H9 (cell line): ENCODE results near the gene TMEM217. TPM values are rescaled to one million over a fixed set of nuclear protein-coding genes. Genes with fewer than 3 reads are reported as not detected.

Experiments used
- DNase-seq: peaks from one replicate; pipeline ENCODE4 v3.0.0-alpha.2; 2017
- H2AFZ ChIP-seq: one replicate; pipeline ENCODE4 v1.6.1; 2013; ENCODE audit warnings: mild to moderate bottlenecking, low read length, control low read depth, moderate library complexity
- H2AK5ac ChIP-seq: 2 replicates; pipeline ENCODE4 v1.6.1; 2013; ENCODE audit warnings: low read length, control low read depth, mixed read lengths; ENCODE audit not compliant: insufficient read length
- H2BK120ac ChIP-seq: one replicate; pipeline ENCODE4 v1.6.1; 2013; ENCODE audit warnings: low read depth, mild to moderate bottlenecking, low read length, control low read depth, inconsistent platforms; ENCODE audit not compliant: poor library complexity, severe bottlenecking
- H2BK12ac ChIP-seq: 2 replicates; pipeline ENCODE4 v1.6.1; 2013; ENCODE audit warnings: low read length, control low read depth, mixed read lengths, low read depth; ENCODE audit not compliant: insufficient read length
- H2BK15ac ChIP-seq: 2 replicates; pipeline ENCODE4 v1.6.1; 2013; ENCODE audit warnings: low read depth, low read length, control low read depth
- H2BK20ac ChIP-seq: one replicate; pipeline ENCODE4 v1.6.1; 2013; ENCODE audit warnings: low read depth, mild to moderate bottlenecking, low read length, control low read depth, inconsistent platforms; ENCODE audit not compliant: poor library complexity, severe bottlenecking
- H2BK5ac ChIP-seq: 2 replicates; pipeline ENCODE4 v1.6.1; 2013; ENCODE audit warnings: low read length, control low read depth, mixed read lengths; ENCODE audit not compliant: insufficient read length
- H3K14ac ChIP-seq: 2 replicates; pipeline ENCODE4 v1.6.1; 2013; ENCODE audit warnings: low read length, control low read depth; ENCODE audit not compliant: insufficient read depth
- H3K18ac ChIP-seq: 2 replicates; pipeline ENCODE4 v1.6.1; 2013; ENCODE audit warnings: low read depth, mild to moderate bottlenecking, mixed read lengths, low read length, control low read depth; ENCODE audit not compliant: insufficient read length
- H3K23ac ChIP-seq: 2 replicates; pipeline ENCODE4 v1.6.1; 2013; ENCODE audit warnings: low read length, control low read depth, mixed read lengths, low read depth; ENCODE audit not compliant: insufficient read length
- H3K23me2 ChIP-seq: 2 replicates; pipeline ENCODE4 v1.6.1; 2013; ENCODE audit warnings: low read depth, mild to moderate bottlenecking, mixed read lengths, low read length, control low read depth; ENCODE audit not compliant: insufficient read length, poor library complexity, severe bottlenecking
- H3K27ac ChIP-seq: 2 replicates; pipeline ENCODE4 v1.5.1; 2013; ENCODE audit warnings: low read length, control low read depth, mixed read lengths, low read depth; ENCODE audit not compliant: insufficient read length
- H3K27me3 ChIP-seq: 2 replicates; pipeline ENCODE4 v1.6.1; 2013; ENCODE audit warnings: low read length, control low read depth, inconsistent platforms; ENCODE audit not compliant: insufficient read depth
- H3K4ac ChIP-seq: 2 replicates; pipeline ENCODE4 v1.6.1; 2013; ENCODE audit warnings: low read depth, mild to moderate bottlenecking, control low read depth, inconsistent platforms, low read length, moderate library complexity
- H3K4me1 ChIP-seq: 2 replicates; pipeline ENCODE4 v1.6.1; 2013; ENCODE audit warnings: low read length, control low read depth, inconsistent platforms; ENCODE audit not compliant: insufficient read depth
- H3K4me2 ChIP-seq: 2 replicates; pipeline ENCODE4 v1.6.1; 2013; ENCODE audit warnings: low read length, control low read depth, mixed read lengths; ENCODE audit not compliant: insufficient read length, insufficient read depth
- H3K56ac ChIP-seq: 2 replicates; pipeline ENCODE4 v1.6.1; 2013; ENCODE audit warnings: low read depth, mild to moderate bottlenecking, mixed read lengths, low read length, control low read depth; ENCODE audit not compliant: insufficient read length
- H3K79me1 ChIP-seq: 2 replicates; pipeline ENCODE4 v1.6.1; 2013; ENCODE audit warnings: low read depth, mild to moderate bottlenecking, moderate library complexity, low read length, control low read depth, inconsistent platforms; ENCODE audit not compliant: insufficient read depth, poor library complexity, severe bottlenecking
- H3K79me2 ChIP-seq: 2 replicates; pipeline ENCODE4 v1.6.1; 2013; ENCODE audit warnings: low read length, control low read depth, inconsistent platforms; ENCODE audit not compliant: insufficient read depth
- H3K9ac ChIP-seq: 2 replicates; pipeline ENCODE4 v1.6.1; 2013; ENCODE audit warnings: low read length, control low read depth, mixed read lengths; ENCODE audit not compliant: insufficient read length; ENCODE audit errors: extremely low read depth
- H3K9me3 ChIP-seq: one replicate; pipeline ENCODE4 v1.6.1; 2013; ENCODE audit warnings: low read depth, low read length, inconsistent platforms; ENCODE audit not compliant: control insufficient read depth
- H3T11ph ChIP-seq: one replicate; pipeline ENCODE4 v1.6.1; 2013; ENCODE audit warnings: mild to moderate bottlenecking, low read length, control low read depth, inconsistent platforms
- H4K20me1 ChIP-seq: one replicate; pipeline ENCODE4 v1.6.1; 2013; ENCODE audit not compliant: control insufficient read depth, insufficient read length, insufficient read depth
- H4K5ac ChIP-seq: 2 replicates; pipeline ENCODE4 v1.6.1; 2013; ENCODE audit warnings: low read depth, mild to moderate bottlenecking, mixed read lengths, low read length, control low read depth; ENCODE audit not compliant: insufficient read length
- H4K8ac ChIP-seq: replicated peaks from 2 replicates; pipeline ENCODE4 v1.6.1; 2013; ENCODE audit warnings: low read length, control low read depth, mixed read lengths, low read depth; ENCODE audit not compliant: insufficient read length
- H4K91ac ChIP-seq: 2 replicates; pipeline ENCODE4 v1.6.1; 2013; ENCODE audit warnings: low read depth, mild to moderate bottlenecking, moderate library complexity, mixed read lengths, low read length, control low read depth; ENCODE audit not compliant: insufficient read length
- H3K27ac Mint-ChIP-seq, 3 experiments: 2 replicates in 2 of 3; 3 replicates in 1 of 3; pipeline ENCODE4 v1.8.0; 2020 to 2021; ENCODE audit warnings: mixed read lengths in 3 of 3, mild to moderate bottlenecking in 1 of 3, moderate library complexity in 1 of 3
- H3K27me3 Mint-ChIP-seq: 2 replicates; pipeline ENCODE4 v1.8.0; 2021; ENCODE audit warnings: low read depth, mild to moderate bottlenecking, moderate library complexity, mixed read lengths
- H3K36me3 Mint-ChIP-seq, 3 experiments: 2 replicates in 2 of 3; 3 replicates in 1 of 3; pipeline ENCODE4 v1.8.0; 2020 to 2021; ENCODE audit warnings: low read depth in 3 of 3, mixed read lengths in 3 of 3; ENCODE audit not compliant: insufficient read depth in 1 of 3
- H3K4me1 Mint-ChIP-seq, 2 experiments: 2 replicates each; pipeline ENCODE4 v1.8.0; 2020; ENCODE audit warnings: mixed read lengths in 2 of 2
- H3K4me3 Mint-ChIP-seq, 2 experiments: 2 replicates in 1 of 2; 3 replicates in 1 of 2; pipeline ENCODE4 v1.8.0; 2020 to 2021; ENCODE audit warnings: mild to moderate bottlenecking in 2 of 2, mixed read lengths in 2 of 2, moderate library complexity in 1 of 2
- H3K9me3 Mint-ChIP-seq, 2 experiments: 2 replicates in 1 of 2; 3 replicates in 1 of 2; pipeline ENCODE4 v1.8.0; 2020; ENCODE audit warnings: mild to moderate bottlenecking in 2 of 2, mixed read lengths in 2 of 2, moderate library complexity in 1 of 2
- WGBS: extraction: QIAGEN DNeasy Blood & Tissue Kit; methylation state at CpG from one replicate; pipeline ENCODE4 v1.1.7; 2013; ENCODE audit warnings: missing lambda C conversion rate, low lambda C conversion rate, mixed read lengths; ENCODE audit not compliant: insufficient read length; ENCODE audit errors: extremely low coverage; 5-methylcytosine and 5-hydroxymethylcytosine counted together
- total RNA-seq: library from RNA; stranded (reverse); gene quantifications from 2 replicates; pipeline ENCODE4 v1.2.1, GENCODE V29; 2021
- TF ChIP-seq, protein P1 (sequence below): fragments of 200-600 bp; sonication (generic); conservative IDR thresholded peaks from 3 replicates; pipeline ENCODE4 v1.8.0; 2021; ENCODE audit warnings: antibody characterized with exemption, mild to moderate bottlenecking

The TMEM217 gene
- total RNA-seq, 1 experiment from 2014 or later: 1.1 TPM

DNA sequence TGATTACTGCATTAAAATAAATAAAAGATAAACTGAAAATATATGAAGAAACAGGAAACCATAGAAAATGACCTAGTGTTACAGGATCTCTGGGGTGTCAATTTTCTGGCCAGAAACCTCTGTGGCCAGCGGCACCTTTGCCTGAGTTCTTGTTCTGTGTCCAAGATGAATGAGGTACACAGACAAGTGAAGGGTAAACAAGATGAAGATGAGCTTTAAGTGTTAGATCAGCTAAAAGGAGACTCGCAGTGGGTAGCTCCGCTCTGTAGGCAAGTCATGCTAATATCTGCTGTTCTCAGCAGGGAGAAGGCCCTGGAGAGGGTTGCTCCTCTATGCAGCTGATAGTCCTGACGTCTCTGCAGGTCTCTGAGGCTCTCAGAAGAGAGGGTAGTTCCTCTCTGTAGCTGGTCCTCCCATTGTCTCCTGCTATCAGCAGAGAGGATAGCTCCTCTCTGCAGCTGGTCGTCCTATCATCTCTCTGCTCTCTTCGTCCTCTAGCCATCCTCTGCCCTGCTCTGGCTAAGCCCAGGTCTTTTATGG lies 36.3 kb downstream of the TMEM217 start:
- DNase-seq: no peak
- Histone ChIP-seq H2BK120ac (no peak overlapping the region), H3K4ac (no peak overlapping the region), H3K23ac (no peak overlapping the region), H3T11ph (no peak overlapping the region), H2AFZ (peak overlapping the region; percentile 45), H3K14ac (no peak overlapping the region), H2BK15ac (no peak overlapping the region), H2BK20ac (no peak overlapping the region), H3K79me2 (no peaks in the 10 kb centered on the region), H4K8ac (no peak overlapping the region), H2BK12ac (no peak overlapping the region), H3K79me1 (no peaks in the 10 kb centered on the region), H2BK5ac (no peak overlapping the region), H3K27ac (no peak overlapping the region), H3K9ac (peak overlapping the region; percentile 41), H2AK5ac (no peak overlapping the region), H4K20me1 (no peaks in the 10 kb centered on the region), H3K4me2 (peak overlapping the region; percentile 77), H3K18ac (no peak overlapping the region), H4K91ac (no peak overlapping the region), H4K5ac (no peak overlapping the region), H3K4me1 (no peaks in the 10 kb centered on the region), H3K27me3 (no peaks in the 10 kb centered on the region), H3K56ac (no peak overlapping the region), H3K23me2 (peaks cover 3% of the 10 kb centered on the region), H3K9me3 (no peaks in the 10 kb centered on the region)
- H3K4me1 Mint-ChIP-seq: peaks cover 12% of the 10 kb centered on the region in 2 experiments
- H3K27ac Mint-ChIP-seq: peak overlapping the region; percentile 88 to 96 (median 92); a peak in 6 of 7 replicates
- H3K36me3 Mint-ChIP-seq: no peaks in the 10 kb centered on the region
- peak overlapping the region; percentile 79 to 90 for H3K4me3 Mint-ChIP-seq
- no peaks in the 10 kb centered on the region for H3K27me3 Mint-ChIP-seq
- no CpG with 5 or more reads among the region's 6 CpGs for WGBS
- H3K9me3 Mint-ChIP-seq: no peaks in the 10 kb centered on the region
- TF ChIP-seq, protein P1, sequence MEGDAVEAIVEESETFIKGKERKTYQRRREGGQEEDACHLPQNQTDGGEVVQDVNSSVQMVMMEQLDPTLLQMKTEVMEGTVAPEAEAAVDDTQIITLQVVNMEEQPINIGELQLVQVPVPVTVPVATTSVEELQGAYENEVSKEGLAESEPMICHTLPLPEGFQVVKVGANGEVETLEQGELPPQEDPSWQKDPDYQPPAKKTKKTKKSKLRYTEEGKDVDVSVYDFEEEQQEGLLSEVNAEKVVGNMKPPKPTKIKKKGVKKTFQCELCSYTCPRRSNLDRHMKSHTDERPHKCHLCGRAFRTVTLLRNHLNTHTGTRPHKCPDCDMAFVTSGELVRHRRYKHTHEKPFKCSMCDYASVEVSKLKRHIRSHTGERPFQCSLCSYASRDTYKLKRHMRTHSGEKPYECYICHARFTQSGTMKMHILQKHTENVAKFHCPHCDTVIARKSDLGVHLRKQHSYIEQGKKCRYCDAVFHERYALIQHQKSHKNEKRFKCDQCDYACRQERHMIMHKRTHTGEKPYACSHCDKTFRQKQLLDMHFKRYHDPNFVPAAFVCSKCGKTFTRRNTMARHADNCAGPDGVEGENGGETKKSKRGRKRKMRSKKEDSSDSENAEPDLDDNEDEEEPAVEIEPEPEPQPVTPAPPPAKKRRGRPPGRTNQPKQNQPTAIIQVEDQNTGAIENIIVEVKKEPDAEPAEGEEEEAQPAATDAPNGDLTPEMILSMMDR: no peak
